ENCODE results near the gene TDRD7. TPM values are rescaled to one million over a fixed set of nuclear protein-coding genes. Genes with fewer than 3 reads are reported as not detected.

TDRD7 gene
- total and polyA plus RNA-seq, 2 of the 8 experiments (the other 6 are each of a cell fraction or from before 2014, with no cell fraction given), result 1.2 to 2.3 TPM

- Histone ChIP-seq H3K56ac (replicated peaks; ENCODE audit: insufficient read length, low read depth, low read length) (no peak overlapping the region), H3K4me3 (ENCODE audit: extremely low read depth in 1 of 4, insufficient read depth in 2 of 4, low read depth in 3 of 4, low read length in 4 of 4) (no peak overlapping the region), H4K8ac (ENCODE audit: extremely low read depth, insufficient read depth, low read length) (no peak overlapping the region), H3K14ac (ENCODE audit: insufficient read length) (no peak overlapping the region), H4K5ac (ENCODE audit: insufficient read length, low read depth, low read length) (no peak overlapping the region), H3K4me2 (ENCODE audit: insufficient read depth in 1 of 2, low read depth in 2 of 2, low read length in 2 of 2) (no peak overlapping the region), H2AK5ac (ENCODE audit: low read depth, low read length) (no peak overlapping the region), H3K27me3 (replicated peaks in 1 of 4; ENCODE audit: control insufficient read depth in 3 of 4, extremely low read depth in 1 of 4, insufficient read depth in 3 of 4, low read length in 3 of 4) (no peaks in the 10 kb centered on the region), H2BK15ac (ENCODE audit: low read length) (no peak overlapping the region), H3K4me1 (replicated peaks in 1 of 4; ENCODE audit: control insufficient read depth in 3 of 4, insufficient read depth in 4 of 4, low read length in 3 of 4) (no peaks in the 10 kb centered on the region), H4K20me1 (replicated peaks in 1 of 2; ENCODE audit: control insufficient read depth in 1 of 2, insufficient read depth in 2 of 2, low read length in 2 of 2) (no peaks in the 10 kb centered on the region), H3K9ac (replicated peaks in 1 of 4; ENCODE audit: extremely low read depth in 1 of 4, low read depth in 3 of 4, low read length in 3 of 4) (no peak overlapping the region), H3K18ac (ENCODE audit: extremely low read depth, low read length) (no peak overlapping the region), H2BK12ac (ENCODE audit: low read depth, low read length) (no peak overlapping the region), H3K79me2 (ENCODE audit: control insufficient read depth in 1 of 2, insufficient read depth in 2 of 2, low read length in 2 of 2) (no peaks in the 10 kb centered on the region), H3K23ac (ENCODE audit: insufficient read length) (no peak overlapping the region), H3K4ac (replicated peaks; ENCODE audit: insufficient read length, low read depth, low read length) (no peak overlapping the region), H2BK5ac (ENCODE audit: low read depth, low read length) (no peak overlapping the region), H4K91ac (replicated peaks; ENCODE audit: insufficient read length, low read length) (no peak overlapping the region), H3K9me3 (ENCODE audit: insufficient read depth in 2 of 2, low read depth in 1 of 2, low read length in 1 of 2) (no peaks in the 10 kb centered on the region), H2AFZ (ENCODE audit: low read length) (no peak overlapping the region), H2BK20ac (ENCODE audit: low read length) (no peak overlapping the region), H3K36me3 (ENCODE audit: control insufficient read depth in 2 of 4, insufficient read depth in 4 of 4, low read length in 3 of 4) (no peaks in the 10 kb centered on the region), H3K27ac (ENCODE audit: low read depth, low read length) (no peak overlapping the region), H3K79me1 (ENCODE audit: low read depth, low read length) (no peaks in the 10 kb centered on the region), H2BK120ac (replicated peaks; ENCODE audit: low read depth, low read length) (no peak overlapping the region), H3K23me2 (ENCODE audit: low read depth, low read length) (no peaks in the 10 kb centered on the region)
- POLR2A ChIA-PET (ENCODE audit: partially characterized antibody), result no interaction called here
- no peak for DNase-seq (ENCODE audit: low read depth in 1 of 2, low spot score in 2 of 2)
- WGBS, 2 experiments (ENCODE audit: extremely low coverage in 1 of 2, insufficient coverage in 1 of 2, insufficient read length in 1 of 2, insufficient replicate concordance in 2 of 2, low coverage in 1 of 2, low lambda C conversion rate in 2 of 2, missing lambda C conversion rate in 1 of 2), result 85% methylated on average over 5 of the region's 5 CpGs; no CpG with 5 or more reads in 1 of the 2 experiments
- CTCF ChIA-PET (ENCODE audit: partially characterized antibody), result interaction anchor here (1.2 to 10.1 kb wide), 8 partner anchors 11 to 141 kb away, joined by 3 to 574 read pairs (median 8); no protein-coding TSS in a partner anchor
- no peak for FAIRE-seq
- TF ChIP-seq GABPA (IDR thresholded peaks at IDR 0.05; ENCODE audit: borderline replicate concordance, insufficient read depth, low read length), result no peak
- TF ChIP-seq SIN3A (conservative IDR thresholded peaks at IDR 0.05 in 1 of 2, IDR thresholded peaks at IDR 0.05 in 1 of 2; ENCODE audit: low read depth in 1 of 2, low read length in 2 of 2), result no peak
- no peak for TF ChIP-seq CBX5 (IDR thresholded peaks at IDR 0.05; ENCODE audit: low read depth, low read length)
- no peak for TF ChIP-seq RAD21 (IDR thresholded peaks at IDR 0.05 in 1 of 2, conservative IDR thresholded peaks at IDR 0.05 in 1 of 2; ENCODE audit: low read depth in 2 of 2, low read length in 2 of 2)
- TF ChIP-seq, protein P1, sequence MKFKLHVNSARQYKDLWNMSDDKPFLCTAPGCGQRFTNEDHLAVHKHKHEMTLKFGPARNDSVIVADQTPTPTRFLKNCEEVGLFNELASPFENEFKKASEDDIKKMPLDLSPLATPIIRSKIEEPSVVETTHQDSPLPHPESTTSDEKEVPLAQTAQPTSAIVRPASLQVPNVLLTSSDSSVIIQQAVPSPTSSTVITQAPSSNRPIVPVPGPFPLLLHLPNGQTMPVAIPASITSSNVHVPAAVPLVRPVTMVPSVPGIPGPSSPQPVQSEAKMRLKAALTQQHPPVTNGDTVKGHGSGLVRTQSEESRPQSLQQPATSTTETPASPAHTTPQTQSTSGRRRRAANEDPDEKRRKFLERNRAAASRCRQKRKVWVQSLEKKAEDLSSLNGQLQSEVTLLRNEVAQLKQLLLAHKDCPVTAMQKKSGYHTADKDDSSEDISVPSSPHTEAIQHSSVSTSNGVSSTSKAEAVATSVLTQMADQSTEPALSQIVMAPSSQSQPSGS (IDR thresholded peaks at IDR 0.05; ENCODE audit: low read length), result no peak
- TF ChIP-seq JUN (IDR thresholded peaks at IDR 0.05; ENCODE audit: low read depth, low read length), result no peak
- TF ChIP-seq CREB1 (IDR thresholded peaks at IDR 0.05), result no peak
- TF ChIP-seq USF2 (IDR thresholded peaks at IDR 0.05; ENCODE audit: low read length), result no peak
- no peak for TF ChIP-seq TAF7 (optimal IDR thresholded peaks at IDR 0.05; ENCODE audit: borderline replicate concordance, low read depth, low read length)
- TF ChIP-seq KDM4A (IDR thresholded peaks at IDR 0.05; ENCODE audit: low read depth, low read length, severe bottlenecking), result no peak
Measured at GRCh38 chr9:97474372-97474925, 62.6 kb downstream of the TDRD7 start.

Data from H1 (cell line).